ENCODE data around the gene FSTL4.

The FSTL4 gene

GRCh38 chr5:133434336-133434735 lies 178.0 kb downstream of the FSTL4 start:
- in situ Hi-C loops (cut with MboI; ENCODE audit: low sequenced_read_pairs) = no loop called here

DNA sequence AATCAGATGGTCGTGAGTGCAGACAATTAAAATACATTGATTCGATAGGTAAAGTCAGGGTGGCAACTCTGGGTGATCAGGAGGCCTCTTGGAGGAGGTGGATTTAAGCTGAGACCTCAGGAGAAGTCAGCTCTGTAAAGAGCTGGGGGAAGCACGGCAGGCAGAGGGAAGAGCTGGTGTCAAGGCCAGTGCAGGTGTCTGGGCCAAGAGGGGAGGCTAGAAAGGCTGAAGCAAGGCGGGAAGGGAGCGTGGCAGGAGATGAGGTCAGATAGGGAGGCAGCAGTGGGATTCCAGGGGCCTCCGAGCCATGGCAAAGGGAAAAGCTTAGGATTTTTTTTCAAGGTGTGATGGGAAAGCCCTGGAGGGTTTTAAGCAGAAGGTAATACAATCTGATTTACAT lies 178.7 kb downstream of the FSTL4 start:
- in situ Hi-C loops (cut with MboI; ENCODE audit: low sequenced_read_pairs) = no loop called here

DNA sequence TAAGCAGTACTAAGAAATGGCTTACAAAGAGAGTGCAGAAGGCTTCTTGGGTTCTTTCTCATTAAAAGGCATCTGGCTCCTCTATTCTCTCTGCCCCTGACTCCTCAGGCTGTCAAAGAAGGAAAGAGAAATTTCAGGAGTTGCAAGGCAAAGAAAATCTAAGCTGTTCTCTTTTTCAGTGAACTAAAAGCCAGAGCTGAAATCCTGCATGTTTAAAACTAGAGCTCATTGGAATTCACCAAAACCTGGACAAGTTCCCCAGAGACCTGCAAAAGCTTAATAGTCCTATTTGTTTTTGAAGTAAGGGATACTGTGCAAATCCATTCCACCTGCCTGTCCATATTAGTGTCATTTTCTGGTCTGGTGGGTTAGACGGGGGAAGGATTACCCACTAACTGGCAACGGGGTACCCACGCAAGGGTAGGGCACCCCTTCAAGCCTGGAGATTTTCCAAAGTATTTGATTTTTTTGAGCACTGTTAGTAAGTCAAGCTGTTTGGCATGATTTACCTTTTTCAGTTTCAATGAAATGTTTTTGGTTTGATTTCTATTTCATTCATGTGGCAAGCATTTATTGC lies 179.3 kb downstream of the FSTL4 start:
- in situ Hi-C loops (cut with MboI; ENCODE audit: low sequenced_read_pairs) = no loop called here

- in situ Hi-C loops (cut with MboI; ENCODE audit: low sequenced_read_pairs) = no loop called here
These were observed 180.9 kb downstream of the FSTL4 start for GRCh38 chr5:133431326-133431865.

DNA sequence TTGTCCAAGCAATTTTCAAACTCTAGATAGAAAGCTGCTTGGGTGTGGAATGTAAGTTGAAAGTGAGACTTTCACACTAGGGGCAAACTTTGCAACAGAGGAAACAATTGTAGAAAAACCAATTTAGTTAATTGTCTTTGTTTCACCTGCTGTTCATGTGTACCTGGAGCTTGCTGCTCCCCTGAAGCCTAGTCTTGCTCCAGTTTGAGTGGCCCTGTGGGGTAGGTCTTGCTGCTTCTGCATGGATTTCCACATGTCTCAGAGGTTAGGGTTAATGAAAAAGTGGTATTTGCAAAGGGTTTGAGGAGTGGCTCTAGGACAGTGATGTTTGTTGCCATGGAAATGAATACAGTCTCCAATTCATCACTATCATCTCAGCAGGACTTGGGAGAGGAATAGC lies 182.2 kb downstream of the FSTL4 start:
- in situ Hi-C loops (cut with MboI; ENCODE audit: low sequenced_read_pairs) = no loop called here

DNA sequence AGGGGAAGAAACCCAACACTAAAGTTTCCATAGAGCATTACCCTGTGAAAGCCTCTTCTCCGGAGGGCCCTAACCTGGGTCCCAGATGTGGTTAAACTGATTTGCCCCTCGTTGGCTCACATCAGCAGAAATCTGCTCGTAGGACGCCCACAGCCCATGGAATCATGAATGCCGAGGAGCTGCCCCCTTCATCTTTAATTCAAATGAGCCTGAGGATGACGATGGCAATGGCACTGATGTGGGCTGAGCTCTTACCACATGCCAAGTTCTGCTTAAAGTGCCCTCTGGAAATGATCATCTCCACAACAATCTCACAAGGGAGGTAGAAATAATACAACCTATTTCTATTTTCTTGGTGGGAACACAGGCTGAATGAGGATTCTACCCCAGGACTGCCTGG lies 183.3 kb downstream of the FSTL4 start:
- in situ Hi-C loops (cut with MboI; ENCODE audit: low sequenced_read_pairs) = no loop called here

GRCh38 chr5:133428072-133428660 lies 184.2 kb downstream of the FSTL4 start:
- in situ Hi-C loops (cut with MboI; ENCODE audit: low sequenced_read_pairs) = no loop called here

GRCh38 chr5:133427121-133427777 lies 185.1 kb downstream of the FSTL4 start:
- in situ Hi-C loops (cut with MboI; ENCODE audit: low sequenced_read_pairs) = no loop called here

DNA sequence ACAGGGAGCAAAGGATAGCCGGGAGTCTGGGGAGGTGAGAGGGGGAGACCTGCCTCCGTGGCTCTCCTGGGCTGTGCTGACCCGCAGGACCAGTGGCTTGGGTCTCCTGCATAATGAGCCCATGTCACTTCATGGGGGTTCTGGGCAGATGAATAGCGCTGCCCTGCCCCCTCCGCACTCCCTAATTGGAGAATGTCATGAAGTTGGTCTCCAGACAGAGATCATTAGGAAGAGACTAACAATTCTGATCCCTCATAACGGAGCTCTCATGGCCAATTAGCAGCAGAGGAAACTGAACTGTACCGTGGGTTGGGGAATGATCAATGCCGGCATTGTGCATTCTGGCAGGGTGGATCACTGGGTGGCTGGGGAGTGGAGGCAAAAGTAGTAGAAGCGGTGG lies 186.1 kb downstream of the FSTL4 start:
- in situ Hi-C loops (cut with MboI; ENCODE audit: low sequenced_read_pairs) = no loop called here

DNA sequence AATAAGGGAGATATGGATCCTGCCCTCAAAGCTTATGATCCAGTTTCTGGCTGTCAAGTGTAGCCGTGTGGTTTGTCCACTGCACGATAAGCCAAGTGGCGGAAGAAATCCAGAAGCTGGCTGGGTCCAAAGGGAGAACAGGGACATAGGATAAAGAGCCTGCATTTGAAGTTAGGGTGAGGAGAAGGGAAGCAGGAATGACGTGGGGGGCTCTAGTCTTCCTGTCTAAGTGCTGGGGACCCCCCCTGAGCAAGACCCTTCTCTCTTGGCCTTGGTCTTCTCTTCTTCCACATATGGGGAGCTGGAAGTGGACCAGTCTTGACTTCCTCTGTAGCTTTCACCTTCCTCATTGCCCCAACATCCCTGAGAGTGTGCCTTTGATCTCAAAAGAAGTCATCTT lies 186.6 kb downstream of the FSTL4 start:
- in situ Hi-C loops (cut with MboI; ENCODE audit: low sequenced_read_pairs) = no loop called here

GRCh38 chr5:133425222-133425621 lies 187.1 kb downstream of the FSTL4 start:
- in situ Hi-C loops (cut with MboI; ENCODE audit: low sequenced_read_pairs) = no loop called here

DNA sequence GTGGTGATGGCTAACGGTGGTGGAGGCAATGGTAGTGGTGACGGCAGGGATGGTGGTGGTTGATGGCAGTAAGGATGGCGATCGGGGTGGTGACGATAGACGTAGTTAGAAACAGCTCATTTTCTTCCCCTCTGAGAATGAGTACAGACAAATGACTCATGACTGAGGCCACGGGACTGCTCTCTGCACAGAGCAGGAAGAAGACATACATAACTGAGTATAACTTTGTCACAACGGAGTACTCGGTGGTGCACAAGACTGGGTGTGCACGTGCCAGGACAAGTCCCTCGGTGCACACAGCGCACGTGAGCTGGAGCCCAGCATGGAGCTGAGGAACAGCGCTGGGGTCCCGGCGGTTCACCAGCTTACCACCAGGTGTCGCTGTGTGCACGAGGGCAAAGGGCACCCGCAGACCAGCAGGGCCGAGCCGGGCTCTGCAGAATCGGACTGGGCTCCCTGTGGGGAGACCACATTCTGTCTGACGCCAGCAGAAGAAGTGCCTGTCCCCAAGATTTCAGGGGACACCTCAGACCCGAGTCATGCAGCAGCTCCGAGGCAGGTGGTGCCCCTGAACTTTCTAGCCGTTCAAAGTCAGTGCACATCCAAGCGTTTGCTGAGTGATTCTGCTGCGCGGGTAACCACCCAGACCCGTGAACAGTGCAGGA lies 188.6 kb downstream of the FSTL4 start:
- in situ Hi-C loops (cut with MboI; ENCODE audit: low sequenced_read_pairs) = no loop called here

DNA sequence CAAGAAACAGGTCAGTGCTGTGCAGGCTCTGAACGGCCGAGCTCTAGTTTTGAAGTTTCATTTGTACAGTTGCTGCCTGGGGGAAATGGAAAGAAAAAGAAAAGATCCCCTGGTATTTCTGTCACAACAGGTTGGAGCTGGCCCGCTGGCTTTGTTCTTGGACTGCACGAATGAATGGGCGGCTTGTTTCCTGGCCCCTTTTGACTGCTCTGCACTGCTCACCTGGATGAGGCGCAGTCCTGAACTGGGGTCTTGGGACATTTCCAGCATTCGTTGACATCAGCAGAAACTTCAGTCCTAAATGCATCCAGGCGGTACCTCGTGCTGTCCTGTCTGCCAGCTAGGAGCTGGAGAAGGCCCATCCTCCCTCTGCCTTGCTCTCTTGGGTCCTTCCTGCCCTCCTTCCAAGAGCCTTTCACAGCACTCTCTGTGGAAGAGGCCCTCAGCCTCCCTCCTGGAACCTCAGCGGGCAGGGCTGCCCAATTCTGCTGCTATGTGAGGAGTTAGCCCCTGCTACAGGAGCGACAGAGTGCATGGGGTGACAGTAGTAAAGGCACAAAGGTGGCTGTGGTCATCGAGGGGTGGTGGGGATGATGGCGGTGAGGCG lies 189.2 kb downstream of the FSTL4 start:
- in situ Hi-C loops (cut with MboI; ENCODE audit: low sequenced_read_pairs) = no loop called here

- in situ Hi-C loops (cut with MboI; ENCODE audit: low sequenced_read_pairs) = no loop called here
These were observed 190.5 kb downstream of the FSTL4 start for GRCh38 chr5:133421806-133422205.

DNA sequence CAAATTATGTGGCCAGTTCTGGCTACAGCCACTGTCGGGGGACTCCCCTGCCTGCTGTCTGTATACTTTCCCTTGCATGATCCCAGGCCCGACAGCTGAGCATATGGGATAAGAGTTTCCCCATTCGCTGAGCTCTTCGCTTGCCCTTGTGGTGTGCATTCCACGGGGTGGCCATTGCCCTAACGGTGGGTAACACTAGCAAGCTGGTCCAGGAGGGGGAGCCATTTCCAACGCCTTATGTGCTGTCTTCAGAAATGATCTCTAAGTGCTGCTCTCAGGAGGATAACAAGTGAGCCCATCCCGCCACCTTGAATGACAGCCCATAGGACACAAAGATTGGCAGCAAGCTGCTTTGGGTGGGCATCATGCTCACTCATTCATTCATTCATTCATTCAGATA lies 190.9 kb downstream of the FSTL4 start:
- in situ Hi-C loops (cut with MboI; ENCODE audit: low sequenced_read_pairs) = no loop called here

DNA sequence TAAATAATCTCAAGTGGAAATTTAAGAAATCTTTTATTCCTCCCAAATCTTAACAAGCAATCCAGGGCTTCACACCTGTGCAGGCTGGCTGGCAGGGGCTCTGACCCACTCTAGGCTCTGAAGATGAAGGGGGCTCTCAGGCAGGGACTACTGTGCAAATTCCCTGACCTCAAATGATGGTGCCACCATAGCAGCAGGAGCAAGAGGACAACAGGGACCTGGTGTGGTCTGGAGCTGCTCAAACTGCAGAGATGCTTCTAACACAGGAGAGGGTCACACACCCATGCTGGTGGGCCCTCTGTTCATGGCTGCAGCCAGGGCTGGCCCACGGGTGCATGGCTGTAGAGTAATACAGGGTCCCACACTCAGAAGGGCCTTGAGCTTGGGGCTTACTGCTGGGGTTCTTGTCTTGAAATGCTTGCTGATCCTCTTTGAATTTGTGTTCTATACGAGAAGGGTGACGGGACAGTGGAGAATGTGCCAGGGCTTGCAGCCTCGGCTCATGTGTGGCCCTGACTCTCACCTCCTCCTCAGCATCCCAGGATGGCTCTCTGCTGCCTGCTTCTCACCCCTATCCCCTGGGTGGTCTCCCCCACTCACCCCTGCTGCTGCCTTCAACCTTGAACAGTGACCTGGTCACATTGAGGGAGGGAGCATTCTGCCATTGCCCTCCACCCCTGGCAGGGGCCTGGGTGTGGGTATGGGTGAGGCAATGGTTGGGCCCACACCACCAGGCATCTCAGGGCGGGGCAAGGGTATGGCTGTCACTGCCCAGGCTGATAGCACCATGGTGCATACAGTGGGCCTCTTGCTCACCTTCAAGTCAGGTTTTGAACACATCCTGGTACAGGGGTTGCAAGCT lies 191.7 kb downstream of the FSTL4 start:
- in situ Hi-C loops (cut with MboI; ENCODE audit: low sequenced_read_pairs) = no loop called here

DNA sequence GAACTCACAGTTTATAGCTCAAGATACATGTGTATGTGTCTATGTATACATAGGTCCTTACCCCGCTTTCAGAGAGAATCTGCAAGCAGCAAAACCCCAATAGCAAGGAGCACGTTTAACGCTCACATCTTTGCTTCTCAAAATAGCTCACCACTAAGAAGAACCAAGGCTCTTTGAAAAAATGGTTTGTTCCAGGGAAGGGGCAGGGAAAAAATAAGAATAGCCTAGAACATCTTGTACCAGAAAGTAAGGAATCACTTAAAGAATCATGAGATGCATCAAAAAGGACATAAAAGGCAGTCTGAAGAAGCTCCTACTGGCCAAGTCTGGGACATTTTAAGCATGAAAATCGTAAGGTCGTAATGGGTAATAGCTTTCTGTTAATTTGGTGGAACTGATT lies 196.4 kb downstream of the FSTL4 start:
- in situ Hi-C loops (cut with MboI; ENCODE audit: low sequenced_read_pairs) = no loop called here

- in situ Hi-C loops (cut with MboI; ENCODE audit: low sequenced_read_pairs) = no loop called here
These were observed 196.8 kb downstream of the FSTL4 start for GRCh38 chr5:133415506-133415905.

DNA sequence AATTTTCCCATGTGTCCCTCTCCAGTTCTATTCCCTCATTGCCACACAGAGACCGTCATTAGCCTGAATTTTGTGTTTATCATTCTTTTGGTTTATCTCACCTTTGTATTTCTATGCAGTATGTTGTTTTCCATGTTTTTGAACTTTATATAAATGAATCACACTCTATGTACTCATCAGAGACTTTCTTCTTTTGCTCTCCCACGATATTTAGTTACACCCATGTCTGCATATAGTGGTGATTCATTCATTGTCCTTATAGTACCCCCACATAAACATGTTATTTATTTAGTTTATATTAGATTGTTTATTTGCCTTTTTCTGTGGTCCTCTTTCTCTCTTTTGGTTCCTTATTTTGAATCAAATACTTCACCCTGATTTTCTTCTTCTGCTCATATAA lies 199.7 kb downstream of the FSTL4 start:
- in situ Hi-C loops (cut with MboI; ENCODE audit: low sequenced_read_pairs) = no loop called here

GRCh38 chr5:133410335-133410828 lies 202.0 kb downstream of the FSTL4 start:
- in situ Hi-C loops (cut with MboI; ENCODE audit: low sequenced_read_pairs) = no loop called here

Data from hTERT RPE-1 (cell line).